ENCODE results near the gene STAM2.
"Not testable (repeated sequence)": the region's sequence is repeated elsewhere in the genome, so short reads cannot be mapped to it uniquely, and the experiment has no call there.

STAM2 gene

GRCh38 chr2:152100961-152101360 is 74.6 kb downstream of the STAM2 start:
- no peak for DNase-seq

- peak; percentile 8 for DNase-seq
Measured at GRCh38 chr2:152099367-152100050, 76.1 kb downstream of the STAM2 start.

- DNase-seq = peak; percentile 6
Measured at GRCh38 chr2:152098496-152099366, 76.8 kb downstream of the STAM2 start, which contains the start of gene CACNB4. CACNB4 (minus strand) TSS chr2:152099044.

GRCh38 chr2:152097801-152098495 is 77.6 kb downstream of the STAM2 start:
- peak; percentile 7 for DNase-seq

GRCh38 chr2:152097290-152097800 is 78.2 kb downstream of the STAM2 start:
- no peak for DNase-seq

- DNase-seq = no peak
Measured at GRCh38 chr2:152095146-152095545, 80.4 kb downstream of the STAM2 start.

- no peak for DNase-seq
Measured at GRCh38 chr2:152094014-152094413, 81.5 kb downstream of the STAM2 start.

GRCh38 chr2:152093464-152093863 is 82.1 kb downstream of the STAM2 start:
- DNase-seq = no peak

- DNase-seq = no peak
Measured at GRCh38 chr2:152092095-152092494, 83.5 kb downstream of the STAM2 start.

- not testable (repeated sequence) for DNase-seq
Measured at GRCh38 chr2:152090726-152091125, 84.8 kb downstream of the STAM2 start.

GRCh38 chr2:152089238-152089637 is 86.3 kb downstream of the STAM2 start:
- DNase-seq = no peak

GRCh38 chr2:152088006-152088405 is 87.6 kb downstream of the STAM2 start:
- DNase-seq = no peak

- DNase-seq = no peak
Measured at GRCh38 chr2:152086231-152086630, 89.3 kb downstream of the STAM2 start.

- DNase-seq = no peak
Measured at GRCh38 chr2:152084076-152084475, 91.5 kb downstream of the STAM2 start.

- no peak for DNase-seq
Measured at GRCh38 chr2:152083202-152083875, 92.2 kb downstream of the STAM2 start.

GRCh38 chr2:152078662-152079061 is 96.9 kb downstream of the STAM2 start:
- no peak for DNase-seq

- no peak for DNase-seq
Measured at GRCh38 chr2:152078023-152078422, 97.5 kb downstream of the STAM2 start.

GRCh38 chr2:152075461-152076050 is 100.0 kb downstream of the STAM2 start:
- DNase-seq = no peak

GRCh38 chr2:152072011-152072410 is 103.6 kb downstream of the STAM2 start:
- no peak for DNase-seq

- DNase-seq = no peak
Measured at GRCh38 chr2:152071518-152071917, 104.0 kb downstream of the STAM2 start.

- no peak for DNase-seq
Measured at GRCh38 chr2:152071092-152071491, 104.5 kb downstream of the STAM2 start.

GRCh38 chr2:152068226-152068625 is 107.3 kb downstream of the STAM2 start:
- no peak for DNase-seq

All from activated CD4-positive, alpha-beta T cell treated with anti-CD3 and anti-CD28 coated beads for 48 hours (primary cell).